NCI-H187 (cell line): ENCODE data around the gene SLC43A3.
"Not testable (repeated sequence)": the region's sequence is repeated elsewhere in the genome, so short reads cannot be mapped to it uniquely, and the experiment has no call there.

Experiments used
- DNase-seq, 2 experiments: peaks; one replicate each; lab custom pipeline; 2025; lab: John Stamatoyannopoulos, UW

The SLC43A3 gene

DNA sequence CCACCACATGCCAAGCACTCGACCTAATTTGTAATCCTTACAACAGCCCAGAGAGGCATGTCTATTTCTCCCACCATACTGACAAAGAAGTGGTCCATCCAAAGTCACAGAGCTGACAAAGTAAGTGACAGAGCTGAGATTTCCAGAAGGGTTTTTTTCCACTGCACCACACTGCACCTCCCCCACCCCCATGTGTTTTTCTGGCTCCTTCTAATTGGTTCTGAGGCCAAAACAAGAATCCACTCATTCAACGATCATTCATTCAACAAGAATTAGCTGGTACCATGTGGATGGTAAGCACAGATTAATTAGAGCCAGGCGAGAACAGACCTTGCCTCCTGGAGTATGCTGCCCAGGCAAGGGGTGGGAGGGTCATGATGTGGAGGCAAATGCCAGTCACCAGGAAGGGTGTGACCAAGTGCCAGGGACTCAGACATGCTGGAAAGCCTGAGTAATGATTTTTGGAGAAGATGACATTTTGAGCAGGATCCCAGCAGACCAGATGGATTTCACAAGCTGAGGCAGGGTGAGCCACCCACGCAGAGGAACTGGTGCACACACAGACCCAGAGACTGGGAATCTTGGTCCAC lies 21.6 kb downstream of the SLC43A3 start:
- no peak for DNase-seq

DNA sequence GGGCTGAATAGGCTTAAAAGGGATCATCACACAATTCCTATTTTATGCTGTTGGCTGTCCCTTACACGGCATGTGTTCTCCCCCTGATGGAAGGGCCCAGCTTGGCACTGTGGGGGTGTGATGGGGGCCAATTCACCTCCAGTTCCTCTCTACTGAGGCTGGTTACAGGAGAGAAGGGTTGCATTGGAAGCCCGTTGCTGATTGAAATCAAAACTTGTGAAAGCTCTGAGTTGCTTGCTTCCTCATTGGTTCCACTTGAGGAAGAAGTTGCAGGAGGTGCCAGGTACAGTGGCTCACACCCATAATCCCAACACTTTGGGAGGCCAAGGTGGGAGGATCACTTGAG lies 23.1 kb downstream of the SLC43A3 start:
- no peak for DNase-seq

DNA sequence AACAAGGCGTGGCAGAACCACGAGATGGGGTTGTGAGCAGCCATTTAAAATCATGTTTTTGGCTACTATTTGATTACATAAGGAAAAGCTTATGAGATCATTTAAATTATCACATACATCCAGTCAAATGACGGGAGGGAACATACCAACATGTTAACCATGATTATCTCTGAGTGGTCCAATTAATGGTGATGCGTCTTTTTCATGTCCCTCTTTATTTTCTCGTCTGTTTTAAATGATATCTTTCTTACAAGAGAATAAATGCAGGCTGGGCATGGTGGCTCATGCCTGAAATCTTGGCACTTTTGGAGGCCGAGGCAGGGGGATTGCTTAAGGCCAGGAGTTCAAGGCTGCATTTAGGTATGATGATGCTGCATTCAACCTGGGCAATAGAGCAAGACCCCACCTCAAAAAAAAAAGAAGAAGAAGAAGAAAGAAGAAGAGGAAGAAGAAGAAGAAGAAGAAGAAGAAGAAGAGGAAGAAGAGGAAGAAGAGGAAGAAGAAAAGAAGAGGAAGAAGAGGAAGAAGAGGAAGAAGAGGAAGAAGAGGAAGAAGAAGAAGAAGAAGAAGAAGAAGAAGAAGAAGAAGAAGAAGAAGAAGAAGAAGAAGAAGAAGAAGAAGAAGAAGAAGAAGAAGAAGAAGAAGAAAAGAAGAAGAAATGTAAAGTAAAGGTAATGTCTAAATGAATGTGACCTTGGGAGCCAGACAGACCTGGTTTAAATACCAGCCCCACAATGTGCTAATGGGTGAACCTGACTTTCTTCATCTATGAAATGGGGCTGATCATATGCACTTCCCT lies 23.7 kb downstream of the SLC43A3 start:
- DNase-seq, result not testable (repeated sequence)

DNA sequence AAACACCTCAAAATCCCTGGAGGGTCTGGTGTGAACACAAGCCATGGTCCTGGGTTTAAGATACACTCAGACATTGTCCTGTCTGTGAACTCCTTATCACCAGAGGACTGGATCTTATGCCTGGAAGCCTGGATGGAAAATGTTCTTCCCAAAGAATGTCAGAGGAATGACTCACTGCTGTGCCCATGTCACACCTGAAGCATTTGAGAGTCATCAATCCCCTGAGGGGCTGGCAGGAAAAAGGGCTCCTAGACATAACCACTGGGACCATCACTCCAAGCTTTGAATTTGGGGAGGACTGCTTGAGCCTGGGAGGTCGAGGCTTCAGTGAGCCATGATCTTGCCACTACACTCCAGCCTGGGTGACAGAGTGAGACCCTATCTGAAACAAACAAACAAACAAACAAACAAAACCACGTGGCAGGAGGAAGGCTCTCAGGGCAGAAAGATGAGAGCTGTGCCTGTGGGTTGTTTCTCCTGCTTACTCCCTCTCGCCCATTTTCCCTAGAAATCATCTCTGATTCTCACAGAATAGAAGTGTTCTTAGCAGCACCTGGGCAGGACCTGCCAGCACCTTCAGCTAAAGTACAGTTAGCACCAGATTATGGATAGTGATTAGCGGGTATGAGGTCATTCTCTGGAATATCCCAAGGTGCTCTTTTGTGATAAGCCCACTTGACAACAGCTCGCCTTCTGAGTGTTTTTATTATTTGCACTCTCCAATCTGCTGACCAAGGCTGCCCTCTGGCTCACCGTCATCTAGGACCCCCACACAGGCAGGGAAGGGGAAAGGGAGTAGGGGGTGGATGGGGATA lies 24.5 kb downstream of the SLC43A3 start:
- no peak for DNase-seq

- no peak for DNase-seq
These were observed 26.8 kb downstream of the SLC43A3 start for GRCh38 chr11:57399972-57400578.

DNA sequence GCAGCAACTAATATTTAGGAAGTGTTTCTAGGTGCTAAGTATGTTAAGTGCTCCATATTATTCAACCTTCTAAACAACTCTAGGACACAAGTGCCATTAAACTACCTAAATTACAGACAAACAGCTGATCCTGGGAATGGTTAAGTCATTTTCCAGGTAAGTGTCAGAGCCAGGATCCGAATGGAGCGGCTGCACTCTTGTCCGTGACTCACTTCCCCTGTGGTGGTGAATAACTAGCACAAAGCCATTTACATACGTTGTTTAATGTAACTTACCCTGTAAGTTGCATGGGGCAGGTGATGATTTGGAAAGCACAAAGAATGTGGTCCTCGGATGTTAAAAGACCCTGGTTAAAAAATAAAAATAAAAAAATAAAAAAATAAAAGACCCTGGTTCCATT lies 27.7 kb downstream of the SLC43A3 start:
- no peak for DNase-seq

- no peak for DNase-seq
These were observed 29.4 kb downstream of the SLC43A3 start for GRCh38 chr11:57397394-57397990.

DNA sequence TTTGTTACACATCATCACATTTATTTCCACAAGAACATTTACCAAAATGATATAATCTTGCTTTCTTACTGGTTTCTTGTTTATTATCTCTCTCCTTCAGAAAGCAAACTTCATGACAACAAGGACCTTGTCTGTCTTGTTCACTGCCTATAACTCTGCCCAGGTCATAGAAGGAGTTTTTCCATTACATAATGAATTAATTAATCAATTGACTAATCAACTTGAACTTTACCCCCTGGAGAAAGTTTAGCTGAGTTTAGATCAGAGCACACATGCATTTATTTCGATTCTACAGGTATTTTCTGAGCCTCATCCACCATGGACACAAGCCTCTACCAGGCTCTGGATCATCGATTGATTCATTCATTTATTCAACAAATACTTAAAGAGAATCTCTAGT lies 30.2 kb downstream of the SLC43A3 start:
- DNase-seq, result no peak

- DNase-seq, result no peak
These were observed 30.9 kb downstream of the SLC43A3 start for GRCh38 chr11:57395905-57396623.

DNA sequence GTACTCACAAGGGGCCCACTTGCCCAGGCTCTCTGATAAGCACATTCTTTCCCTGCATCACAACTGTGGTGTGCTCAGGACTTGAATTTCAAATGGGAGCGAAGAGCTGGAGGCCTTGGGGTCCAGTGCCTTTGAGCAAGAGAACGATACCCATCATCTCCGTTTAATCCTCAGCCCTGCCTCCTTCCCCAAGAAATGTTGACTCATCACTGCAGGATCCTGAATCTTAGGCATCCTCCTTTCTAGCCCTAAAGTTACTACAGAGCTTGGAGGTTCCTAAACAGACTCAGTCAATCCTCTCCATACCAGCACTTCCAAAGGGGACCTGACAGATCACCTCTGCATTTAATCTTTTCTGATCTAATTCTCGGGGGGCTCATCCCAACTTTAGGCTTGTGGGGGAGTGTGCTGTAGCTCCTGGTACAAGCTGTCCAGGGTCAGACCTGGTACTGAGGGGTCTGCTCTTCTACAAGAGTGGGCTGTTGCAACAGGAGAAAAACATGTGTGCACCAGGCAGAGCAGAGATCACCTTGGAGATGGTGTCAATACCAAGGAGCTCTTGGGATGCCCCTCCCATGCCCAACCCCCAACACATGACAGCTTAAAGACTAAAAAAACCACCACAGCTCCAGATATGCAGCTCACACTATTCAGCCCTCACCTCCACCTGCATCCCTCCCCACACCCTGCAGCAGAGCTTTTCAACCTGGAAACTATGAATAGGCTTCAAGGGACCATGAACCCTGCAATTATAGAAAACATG lies 32.5 kb downstream of the SLC43A3 start:
- no peak for DNase-seq

DNA sequence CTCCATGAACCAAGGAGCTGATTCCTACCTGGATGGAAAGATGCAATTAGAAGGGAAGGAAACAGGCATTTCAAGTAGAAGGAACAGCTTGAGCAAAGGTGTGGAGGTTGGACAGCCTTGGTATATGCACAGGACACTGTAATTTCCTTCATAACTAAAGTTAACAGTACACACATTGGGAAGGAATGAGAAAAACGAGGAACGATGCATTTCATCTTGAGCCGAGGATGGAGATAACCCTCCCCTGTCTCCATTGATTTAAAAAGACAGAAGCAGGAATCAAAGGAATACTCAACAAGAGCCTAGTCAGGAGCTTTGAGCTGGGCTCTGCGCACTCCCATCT lies 34.2 kb downstream of the SLC43A3 start:
- no peak for DNase-seq

DNA sequence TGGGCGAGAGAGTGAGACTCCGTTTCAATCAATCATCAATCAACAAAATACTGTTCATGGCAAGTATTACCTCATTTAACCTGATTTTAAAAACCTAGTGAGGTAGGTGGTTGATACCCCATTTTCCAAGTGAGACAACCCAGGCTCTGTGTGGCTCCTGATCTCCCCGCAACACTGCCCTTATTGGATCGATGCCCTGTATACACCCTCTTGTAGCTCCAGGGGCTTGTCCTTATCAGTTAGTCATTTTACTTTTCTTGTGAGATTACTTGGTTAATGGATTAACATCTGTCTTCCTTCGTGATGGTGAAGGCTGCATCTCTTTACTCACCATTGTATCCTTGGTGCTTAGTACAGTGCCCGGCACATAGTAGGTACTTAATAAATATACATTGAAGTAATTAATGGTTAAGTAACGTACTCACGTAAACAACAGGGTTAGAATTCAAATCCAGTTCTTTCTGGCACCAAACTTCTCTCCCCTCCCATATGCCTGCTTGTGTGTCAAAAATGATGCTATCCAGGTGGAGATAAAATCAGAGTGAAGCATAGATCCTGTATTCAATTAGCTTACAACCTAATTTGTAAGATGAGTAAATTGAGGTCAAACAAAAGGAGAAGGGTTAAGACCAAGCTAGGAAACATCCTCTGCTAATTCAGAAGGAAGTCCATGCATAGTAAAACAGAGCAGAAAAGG lies 34.7 kb downstream of the SLC43A3 start:
- DNase-seq, result no peak

- DNase-seq, result no peak
These were observed 35.4 kb downstream of the SLC43A3 start for GRCh38 chr11:57391539-57391938.

DNA sequence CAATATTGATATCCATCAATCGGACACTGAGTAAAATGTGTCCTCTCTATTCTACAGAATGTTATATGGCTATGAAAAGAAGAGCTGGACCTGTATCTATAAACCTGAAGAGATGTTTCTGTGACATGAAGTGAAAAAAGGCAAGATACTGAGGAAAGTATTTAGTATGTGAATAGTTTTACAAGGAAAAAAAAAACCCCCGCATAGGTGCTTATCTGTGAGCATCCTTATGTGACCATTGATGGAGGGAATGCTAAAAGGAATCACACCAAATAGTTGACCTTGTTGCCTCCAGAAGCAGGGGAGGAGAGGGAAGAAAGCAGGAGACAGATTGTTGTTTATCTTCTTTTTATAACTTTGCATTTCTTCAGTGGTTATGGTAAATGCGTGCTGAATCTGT lies 35.8 kb downstream of the SLC43A3 start:
- DNase-seq, result no peak

DNA sequence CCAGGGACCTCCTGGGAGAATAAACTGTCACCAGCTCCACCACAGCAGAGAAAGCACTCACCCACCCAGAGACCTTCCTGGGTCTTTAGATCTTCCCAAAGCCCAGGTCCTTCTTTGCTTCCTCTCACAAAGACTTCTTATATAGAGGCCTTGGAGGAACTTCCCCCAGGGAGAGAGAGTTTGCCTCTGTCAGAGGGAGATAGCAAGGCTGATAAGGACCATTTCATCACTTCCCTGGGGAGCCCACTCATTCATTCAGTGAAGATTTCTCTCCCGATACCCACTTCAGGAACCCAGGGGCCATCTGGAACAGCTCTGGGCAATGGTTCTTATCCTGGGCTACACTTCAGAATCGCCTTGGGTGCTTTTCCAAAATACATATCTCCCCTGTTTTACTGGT lies 36.4 kb downstream of the SLC43A3 start, which contains the start of gene PRG2:
PRG2 (minus strand) TSS at position 116 of the 400 bp plus-strand sequence. CDS start 706 bp downstream, outside the sequence.
- no peak for DNase-seq

- no peak for DNase-seq
These were observed 39.5 kb downstream of the SLC43A3 start for GRCh38 chr11:57387289-57388030.

DNA sequence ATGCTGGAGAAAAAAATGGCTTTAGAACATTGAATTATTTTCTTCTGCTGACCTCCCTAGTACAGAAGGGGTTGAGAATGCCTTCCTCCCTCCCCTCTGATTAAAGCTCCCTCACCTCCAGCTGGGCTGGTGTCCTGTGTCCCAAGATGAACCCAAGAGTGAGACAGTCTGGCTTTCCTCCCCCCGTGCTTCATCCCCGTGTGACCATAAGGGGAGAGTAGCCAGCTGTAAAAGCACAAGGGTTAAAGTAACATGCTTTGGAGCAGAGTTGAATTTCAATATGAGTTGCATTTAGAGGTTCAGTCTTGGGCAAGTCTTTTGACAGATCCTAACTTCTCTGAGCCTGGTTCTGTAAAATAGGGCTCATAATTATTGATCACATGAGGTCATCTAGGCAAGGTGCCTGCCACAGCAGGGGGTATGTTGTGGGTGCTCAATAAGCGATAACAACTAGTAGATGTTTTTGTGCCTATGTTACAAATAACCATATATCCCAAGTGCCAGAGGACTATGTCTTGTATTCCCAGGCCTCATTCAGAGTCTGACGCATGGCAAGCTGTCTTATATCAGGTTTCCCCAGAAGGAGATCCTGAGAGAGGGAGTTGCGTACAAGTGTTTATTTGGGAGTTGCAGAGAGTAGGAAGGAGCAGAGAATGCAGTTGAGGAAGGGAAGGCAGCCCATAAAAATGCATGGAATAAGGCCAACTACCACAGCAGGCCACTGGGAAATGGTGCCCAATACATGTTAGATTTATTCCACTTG lies 40.6 kb downstream of the SLC43A3 start:
- no peak for DNase-seq

DNA sequence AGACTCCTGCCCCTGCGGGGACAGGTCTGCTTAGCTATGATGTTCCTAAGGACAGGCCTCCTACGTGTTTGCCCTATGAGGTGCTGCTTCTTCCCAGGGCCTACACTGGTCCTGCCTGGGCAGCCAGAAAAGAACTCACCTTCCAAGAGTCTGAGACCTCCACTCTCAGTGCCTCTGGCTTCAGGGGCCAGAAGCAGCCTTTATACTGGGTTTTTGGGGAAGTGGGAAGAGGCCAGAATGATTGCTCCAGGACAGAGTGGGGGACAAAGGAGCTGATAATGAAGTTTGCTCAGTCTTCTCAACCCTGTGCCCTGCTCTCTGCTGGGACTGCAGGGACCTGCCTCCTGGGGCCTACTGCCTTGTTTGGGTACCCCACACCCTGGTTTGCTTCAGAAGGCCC lies 45.9 kb downstream of the SLC43A3 start, which contains the start of gene PRG3:
PRG3 (minus strand) TSS at position 176 of the 400 bp plus-strand sequence. CDS start 442 bp downstream, outside the sequence.
- no peak for DNase-seq
